H1 (cell line): ENCODE results near the gene PRKAA1. TPM values are rescaled to one million over a fixed set of nuclear protein-coding genes. Genes with fewer than 3 reads are reported as not detected.
"Not testable (repeated sequence)": the region's sequence is repeated elsewhere in the genome, so short reads cannot be mapped to it uniquely, and the experiment has no call there.

Source experiments
- CTCF ChIA-PET: fragments of 300-600 bp; sonication (Branson Sonifier 250); formaldehyde crosslinking; loops from one replicate; lab custom pipeline; 2021; ENCODE audit not compliant: partially characterized antibody; lab: Charles Lee
- POLR2A ChIA-PET: fragments of 300-600 bp; sonication (Branson Sonifier 250); formaldehyde crosslinking; loops from one replicate; lab custom pipeline; 2021; ENCODE audit warnings: inconsistent platforms; ENCODE audit not compliant: partially characterized antibody; lab: Charles Lee
- DNase-seq, 2 experiments: peaks; one replicate each; pipeline versions ENCODE4 v3.0.0 to v3.0.0-alpha.2; 2010 to 2022; ENCODE audit warnings: low spot score in 2 of 2, low read depth in 1 of 2, mixed read lengths in 1 of 2
- FAIRE-seq: peaks from 2 replicates; lab custom pipeline; 2011; peaks lifted over from hg19 to GRCh38; lab: Jason Lieb, UNC
- H2AFZ ChIP-seq: 2 replicates; pipeline ENCODE4 v1.8.1; 2012; ENCODE audit warnings: low read length, inconsistent platforms
- H2AK5ac ChIP-seq: 2 replicates; pipeline ENCODE4 v1.6.1; 2013; ENCODE audit warnings: low read depth, low read length
- H2BK120ac ChIP-seq: replicated peaks from 2 replicates; pipeline ENCODE3; 2013; ENCODE audit warnings: low read depth, low read length, inconsistent platforms
- H2BK12ac ChIP-seq: 2 replicates; pipeline ENCODE4 v1.6.1; 2013; ENCODE audit warnings: low read depth, low read length
- H2BK15ac ChIP-seq: 2 replicates; pipeline ENCODE4 v1.6.1; 2013; ENCODE audit warnings: low read length
- H2BK20ac ChIP-seq: 2 replicates; pipeline ENCODE4 v1.6.1; 2013; ENCODE audit warnings: low read length
- H2BK5ac ChIP-seq: 2 replicates; pipeline ENCODE4 v1.6.1; 2013; ENCODE audit warnings: low read depth, low read length
- H3K14ac ChIP-seq: 2 replicates; pipeline ENCODE4 v1.6.1; 2013; ENCODE audit warnings: inconsistent platforms; ENCODE audit not compliant: insufficient read length
- H3K18ac ChIP-seq: 2 replicates; pipeline ENCODE4 v1.6.1; 2013; ENCODE audit warnings: low read length; ENCODE audit errors: extremely low read depth
- H3K23ac ChIP-seq: 2 replicates; pipeline ENCODE4 v1.6.1; 2013; ENCODE audit warnings: inconsistent platforms; ENCODE audit not compliant: insufficient read length
- H3K23me2 ChIP-seq: 2 replicates; pipeline ENCODE4 v1.6.1; 2013; ENCODE audit warnings: low read depth, low read length
- H3K27ac ChIP-seq: 2 replicates; pipeline ENCODE4 v1.6.1; 2011; ENCODE audit warnings: low read depth, low read length, inconsistent platforms
- H3K27me3 ChIP-seq, 4 experiments: replicated peaks in 1 of 4; 1 replicate in 1 of 4; 2 replicates in 3 of 4; pipeline versions ENCODE4 v1.6.1 to v1.8.1; 2011 to 2013; ENCODE audit warnings: low read length in 3 of 4, mild to moderate bottlenecking in 3 of 4, inconsistent platforms in 2 of 4, mixed read lengths in 2 of 4, moderate library complexity in 1 of 4; ENCODE audit not compliant: control insufficient read depth in 3 of 4, insufficient read depth in 3 of 4; ENCODE audit errors: extremely low read depth in 1 of 4
- H3K36me3 ChIP-seq, 4 experiments: 2 replicates each; pipeline versions ENCODE4 v1.6.1 to v1.8.1; 2011 to 2013; ENCODE audit warnings: mild to moderate bottlenecking in 4 of 4, low read length in 3 of 4, moderate library complexity in 2 of 4, control low read depth in 1 of 4, inconsistent platforms in 1 of 4; ENCODE audit not compliant: insufficient read depth in 4 of 4, control insufficient read depth in 2 of 4
- H3K4ac ChIP-seq: replicated peaks from 2 replicates; pipeline ENCODE3; 2013; ENCODE audit warnings: low read length, low read depth, mixed read lengths, inconsistent platforms; ENCODE audit not compliant: insufficient read length
- H3K4me1 ChIP-seq, 4 experiments: replicated peaks in 1 of 4; 1 replicate in 1 of 4; 2 replicates in 3 of 4; pipeline versions ENCODE4 v1.6.1 to v1.8.1; 2011 to 2013; ENCODE audit warnings: low read length in 3 of 4, inconsistent platforms in 2 of 4, mixed read lengths in 1 of 4; ENCODE audit not compliant: insufficient read depth in 4 of 4, control insufficient read depth in 3 of 4
- H3K4me2 ChIP-seq, 2 experiments: 2 replicates each; pipeline versions ENCODE4 v1.6.1 to v1.8.1; 2011 to 2013; ENCODE audit warnings: low read depth in 2 of 2, low read length in 2 of 2, control low read depth in 1 of 2, inconsistent platforms in 1 of 2, mild to moderate bottlenecking in 1 of 2; ENCODE audit not compliant: insufficient read depth in 1 of 2
- H3K4me3 ChIP-seq, 4 experiments: fragments of 200-600, 300-600 bp in 1 of 4; sonication (generic), shearing (Covaris generic), sonication (Bioruptor Twin) in 1 of 4; 2 replicates each; pipeline versions ENCODE4 v1.5.1 to v1.8.1; 2011 to 2016; ENCODE audit warnings: low read length in 4 of 4, low read depth in 3 of 4, control low read depth in 2 of 4, inconsistent platforms in 2 of 4, mild to moderate bottlenecking in 2 of 4, mixed read lengths in 1 of 4, moderate library complexity in 1 of 4; ENCODE audit not compliant: insufficient read depth in 2 of 4; ENCODE audit errors: extremely low read depth in 1 of 4
- H3K56ac ChIP-seq: replicated peaks from 2 replicates; pipeline ENCODE3; 2013; ENCODE audit warnings: low read depth, mild to moderate bottlenecking, mixed read lengths, low read length, inconsistent platforms; ENCODE audit not compliant: insufficient read length
- H3K79me1 ChIP-seq: 2 replicates; pipeline ENCODE4 v1.6.1; 2013; ENCODE audit warnings: low read depth, low read length, control low read depth
- H3K79me2 ChIP-seq, 2 experiments: 2 replicates each; pipeline versions ENCODE4 v1.6.1 to v1.8.1; 2012 to 2013; ENCODE audit warnings: low read length in 2 of 2, mild to moderate bottlenecking in 2 of 2, inconsistent platforms in 1 of 2; ENCODE audit not compliant: insufficient read depth in 2 of 2, control insufficient read depth in 1 of 2
- H3K9ac ChIP-seq, 4 experiments: replicated peaks in 1 of 4; 1 replicate in 1 of 4; 2 replicates in 3 of 4; pipeline versions ENCODE4 v1.6.1 to v1.8.1; 2011 to 2013; ENCODE audit warnings: low read depth in 3 of 4, low read length in 3 of 4, control low read depth in 2 of 4, mild to moderate bottlenecking in 2 of 4, moderate library complexity in 2 of 4, inconsistent platforms in 1 of 4; ENCODE audit errors: extremely low read depth in 1 of 4
- H3K9me3 ChIP-seq, 2 experiments: 2 replicates each; pipeline versions ENCODE4 v1.6.1 to v1.8.1; 2012 to 2013; ENCODE audit warnings: mild to moderate bottlenecking in 2 of 2, moderate library complexity in 2 of 2, control low read depth in 1 of 2, inconsistent platforms in 1 of 2, low read depth in 1 of 2, low read length in 1 of 2, mixed read lengths in 1 of 2; ENCODE audit not compliant: insufficient read depth in 2 of 2
- H4K20me1 ChIP-seq, 2 experiments: replicated peaks in 1 of 2; 2 replicates each; pipeline versions ENCODE3 to v1.8.1; 2011 to 2013; ENCODE audit warnings: inconsistent platforms in 2 of 2, low read length in 2 of 2, mild to moderate bottlenecking in 1 of 2; ENCODE audit not compliant: insufficient read depth in 2 of 2, control insufficient read depth in 1 of 2
- H4K5ac ChIP-seq: 2 replicates; pipeline ENCODE4 v1.6.1; 2013; ENCODE audit warnings: low read length, low read depth, mixed read lengths, inconsistent platforms; ENCODE audit not compliant: insufficient read length
- H4K8ac ChIP-seq: 2 replicates; pipeline ENCODE4 v1.8.0; 2013; ENCODE audit warnings: mild to moderate bottlenecking, moderate library complexity, low read length, inconsistent platforms; ENCODE audit not compliant: insufficient read depth; ENCODE audit errors: extremely low read depth
- H4K91ac ChIP-seq: replicated peaks from 2 replicates; pipeline ENCODE3; 2013; ENCODE audit warnings: low read length, mixed read lengths, inconsistent platforms; ENCODE audit not compliant: insufficient read length
- WGBS, 2 experiments: shearing (Covaris generic) in 1 of 2; methylation state at CpG; one replicate each; pipeline versions ENCODE4 v1.1.6 to v1.1.7; 2013 to 2015; ENCODE audit warnings: low lambda C conversion rate in 2 of 2, mixed read lengths in 2 of 2, inconsistent platforms in 1 of 2, low coverage in 1 of 2, missing lambda C conversion rate in 1 of 2; ENCODE audit not compliant: insufficient replicate concordance in 2 of 2, insufficient coverage in 1 of 2, insufficient read length in 1 of 2; ENCODE audit errors: extremely low coverage in 1 of 2, missing lambda C conversion rate in 1 of 2; 5-methylcytosine and 5-hydroxymethylcytosine counted together
- polyA plus RNA-seq, 7 experiments: library from polyadenylated mRNA; depleted of rRNA in 3 of 7; stranded (reverse) in 5 of 7; unstranded in 2 of 7; fragments of >200 nt in 5 of 7; fragments of 200-250 nt in 2 of 7; gene quantifications; 1 replicate in 5 of 7; 2 replicates in 1 of 7; 4 replicates in 1 of 7; pipeline versions ENCODE4 v1.2.1 to v1.2.3, GENCODE V29; 2011 to 2013; ENCODE audit warnings: missing spikeins in 2 of 7, mixed read lengths in 2 of 7
- total RNA-seq: library from RNA; stranded (reverse); fragmentation: NEBNext Ultra II Directional; extraction: Animal tissue kit (Norgen Biotek cat#: 25700); gene quantifications from 2 replicates; pipeline ENCODE4 v1.2.1, GENCODE V29; 2021

PRKAA1 gene
- total and polyA plus RNA-seq, 2 of the 8 experiments (the other 6 are each of a cell fraction or from before 2014, with no cell fraction given): 10.4 to 33.1 TPM

GRCh38 chr5:40722497-40722911 lies 75.7 kb downstream of the PRKAA1 start:
- H3K79me2 ChIP-seq, H3K4me1 ChIP-seq, H2BK12ac ChIP-seq, H2AFZ ChIP-seq, FAIRE-seq, H3K14ac ChIP-seq, H3K27ac ChIP-seq, H4K20me1 ChIP-seq, H4K8ac ChIP-seq, H3K4ac ChIP-seq, H3K79me1 ChIP-seq, H3K56ac ChIP-seq, H3K4me3 ChIP-seq, H3K27me3 ChIP-seq, H2AK5ac ChIP-seq, DNase-seq, POLR2A ChIA-PET, H2BK15ac ChIP-seq, H4K91ac ChIP-seq, H3K4me2 ChIP-seq, H2BK120ac ChIP-seq, H3K18ac ChIP-seq, CTCF ChIA-PET, H2BK5ac ChIP-seq, H4K5ac ChIP-seq, H3K23ac ChIP-seq, H3K23me2 ChIP-seq, H2BK20ac ChIP-seq, H3K9ac ChIP-seq: not testable (repeated sequence)
- peaks cover 0 to 11% (median 0%) of the 10 kb centered on the region in 4 experiments; a peak in 4 of 8 replicates for H3K36me3 ChIP-seq
- peaks cover 4 to 21% of the 10 kb centered on the region in 2 experiments; a peak in 3 of 4 replicates for H3K9me3 ChIP-seq
- WGBS, 2 experiments: 94% methylated on average over 20 of the region's 37 CpGs; no CpG with 5 or more reads in 1 of the 2 experiments
